HG02763 (cell line): ENCODE results near the gene CCDC148.

Experiments
- ATAC-seq: cut with Tn5 transposase; IDR thresholded peaks from one replicate; pipeline ENCODE4 v1.9.1; 2021; ENCODE audit warnings: mild to moderate bottlenecking, moderate library complexity; ENCODE audit not compliant: unreplicated experiment

Gene CCDC148

DNA sequence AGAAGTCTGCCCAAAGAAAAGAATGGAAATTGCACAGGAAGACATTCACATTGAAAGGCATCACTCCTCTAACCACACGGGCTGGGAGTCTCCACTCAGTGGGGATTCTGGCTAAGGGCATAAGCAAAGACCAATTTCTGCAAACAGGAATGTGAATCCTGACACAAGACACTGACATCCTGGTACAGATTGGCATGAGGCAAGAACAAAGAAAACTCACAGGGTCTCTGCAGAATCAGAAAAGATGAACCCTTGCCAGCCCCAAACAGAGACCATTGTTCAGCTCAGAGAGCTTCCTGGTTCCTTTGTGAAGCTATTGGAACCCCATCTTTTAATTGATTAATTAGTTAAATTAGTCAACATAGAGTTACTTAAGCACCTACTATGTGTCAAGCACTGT lies 272.6 kb downstream of the CCDC148 start:
- ATAC-seq: no peak

DNA sequence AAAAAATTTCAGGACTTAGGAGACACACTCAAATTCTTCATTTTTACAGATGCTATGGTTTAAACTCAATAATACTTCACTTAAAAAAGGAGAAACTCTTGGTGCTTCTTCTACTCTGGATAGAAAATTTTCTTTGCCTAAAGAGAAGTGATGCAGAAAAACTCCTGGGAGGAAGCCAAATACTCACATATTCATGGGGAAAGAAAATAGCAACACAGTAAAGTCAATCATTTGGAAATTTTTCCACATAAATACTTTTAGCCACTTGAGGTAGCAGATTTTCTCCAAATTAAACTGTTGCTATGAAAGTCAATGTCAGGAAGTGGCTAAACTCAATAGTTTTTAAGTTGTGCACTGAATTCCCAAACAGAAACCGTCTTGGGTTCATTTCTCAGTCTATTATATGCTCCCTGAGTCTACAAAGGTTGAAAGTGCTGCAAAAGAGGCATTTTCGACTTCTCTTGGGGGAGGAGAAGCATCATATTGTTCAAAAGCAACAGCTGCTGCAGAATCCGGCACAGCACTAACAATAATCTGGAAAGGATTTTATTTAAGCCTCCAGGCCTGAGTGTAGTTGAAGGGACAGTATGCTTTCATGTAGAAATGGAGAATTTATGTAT lies 273.8 kb downstream of the CCDC148 start:
- no peak for ATAC-seq

DNA sequence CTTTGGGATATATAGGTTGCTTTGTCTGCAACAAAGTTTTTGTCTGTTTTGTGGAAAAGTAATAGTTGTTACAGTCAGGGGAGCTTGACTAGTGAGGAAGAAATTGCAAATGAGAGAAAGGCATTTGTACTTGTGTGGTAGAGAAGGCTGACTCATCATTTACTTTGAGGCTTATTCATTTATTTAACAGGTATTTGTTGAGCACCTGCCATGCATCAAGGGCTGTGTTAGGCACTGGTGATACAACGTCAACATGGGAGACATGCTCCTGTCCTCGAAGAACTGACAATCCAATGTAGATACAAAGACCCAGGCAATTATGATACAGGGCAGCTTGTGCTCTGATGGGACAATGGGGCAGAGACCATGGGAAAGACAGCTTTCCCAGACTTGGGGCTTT lies 275.4 kb downstream of the CCDC148 start:
- no peak for ATAC-seq

DNA sequence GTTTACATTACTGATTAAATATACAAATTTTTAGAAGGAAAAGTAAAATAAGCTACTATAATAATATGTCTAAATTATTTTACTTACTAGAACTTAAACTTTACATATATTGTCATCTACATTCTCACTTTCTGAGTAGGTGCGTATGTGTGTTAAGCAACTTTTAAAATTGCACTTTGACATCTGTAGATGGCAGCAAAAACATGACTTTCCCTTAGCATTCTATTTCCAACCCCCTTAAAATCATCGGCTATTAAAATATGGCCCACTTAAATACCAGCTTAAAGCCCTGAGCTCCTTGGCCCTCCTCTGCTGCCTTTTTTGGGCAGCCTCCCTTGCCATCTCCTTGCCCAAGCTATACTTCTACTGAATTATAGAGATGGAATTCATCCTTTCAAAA lies 276.9 kb downstream of the CCDC148 start:
- ATAC-seq: no peak

DNA sequence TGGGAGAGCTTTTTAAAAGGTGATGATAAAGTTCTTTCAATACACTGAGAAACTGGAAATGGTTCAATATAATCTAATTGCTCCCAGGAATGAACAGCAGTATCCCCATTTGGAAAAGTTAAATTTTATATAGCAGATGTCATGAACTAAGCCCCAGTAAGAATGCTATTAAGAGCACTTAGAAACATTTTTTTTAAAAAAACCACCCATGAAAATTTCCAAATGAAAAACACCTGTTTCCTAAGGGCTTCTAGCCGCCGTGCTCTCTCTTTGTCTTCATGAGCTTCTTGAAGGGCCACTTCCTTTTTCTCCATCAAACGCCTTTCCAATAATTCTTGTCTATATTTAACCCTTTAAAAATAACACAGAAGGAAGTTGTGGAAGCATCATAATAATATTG lies 277.9 kb downstream of the CCDC148 start:
- no peak for ATAC-seq

DNA sequence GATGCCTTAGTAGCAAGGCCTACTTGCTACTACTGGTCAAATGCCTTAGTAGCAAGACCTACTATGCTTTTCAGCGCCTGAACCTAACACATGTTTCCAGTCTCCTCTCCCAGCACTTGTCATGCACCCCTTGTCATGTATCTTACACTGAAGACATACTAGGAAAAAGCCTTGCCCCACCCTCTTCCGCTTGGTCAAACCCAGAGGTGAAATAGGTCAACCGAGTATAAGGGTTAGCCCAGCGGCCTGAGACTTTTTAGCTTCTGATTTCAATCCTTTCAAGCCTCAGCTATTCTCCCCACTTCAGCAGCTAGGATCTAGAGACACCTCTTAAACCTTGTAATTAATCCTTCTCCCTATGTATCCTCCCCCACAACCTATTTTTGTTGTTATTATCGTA lies 281.6 kb downstream of the CCDC148 start:
- no peak for ATAC-seq

DNA sequence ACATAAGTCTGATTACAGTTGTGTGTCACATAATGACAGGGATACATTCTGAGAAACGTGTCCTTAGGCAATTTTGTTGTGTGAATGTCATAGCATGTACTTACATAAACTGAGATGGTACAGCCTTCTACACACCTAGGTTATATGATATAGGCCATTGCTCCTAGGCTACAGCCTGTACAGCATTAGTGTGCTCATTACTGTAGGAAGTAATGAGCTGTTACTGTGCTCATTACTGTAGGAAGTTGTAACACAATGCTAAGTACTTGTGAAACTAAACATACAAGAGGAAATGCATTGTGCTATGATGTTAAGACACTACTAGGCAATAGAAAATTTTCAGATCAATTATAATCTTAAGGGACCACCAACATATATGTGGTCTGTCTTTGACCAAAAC lies 282.1 kb downstream of the CCDC148 start:
- no peak for ATAC-seq

DNA sequence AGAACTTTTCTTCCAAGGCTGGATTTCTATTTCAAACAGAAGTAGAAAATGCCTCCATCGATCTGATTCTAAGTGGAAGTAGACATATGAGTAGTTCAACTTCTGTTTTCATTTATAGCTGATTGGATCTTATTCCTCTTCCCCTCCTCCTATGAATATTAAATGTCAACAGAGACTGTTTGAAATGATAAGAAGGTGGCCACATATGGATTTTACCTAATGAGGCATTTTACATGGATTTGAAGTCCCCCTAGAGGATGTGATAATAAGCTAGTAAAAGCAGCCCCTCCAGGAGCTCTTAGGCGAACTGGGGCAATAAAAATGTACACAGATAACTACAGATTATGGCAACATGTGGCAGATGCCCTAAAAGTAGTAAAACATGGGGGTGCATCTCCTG lies 283.8 kb downstream of the CCDC148 start:
- ATAC-seq: no peak

DNA sequence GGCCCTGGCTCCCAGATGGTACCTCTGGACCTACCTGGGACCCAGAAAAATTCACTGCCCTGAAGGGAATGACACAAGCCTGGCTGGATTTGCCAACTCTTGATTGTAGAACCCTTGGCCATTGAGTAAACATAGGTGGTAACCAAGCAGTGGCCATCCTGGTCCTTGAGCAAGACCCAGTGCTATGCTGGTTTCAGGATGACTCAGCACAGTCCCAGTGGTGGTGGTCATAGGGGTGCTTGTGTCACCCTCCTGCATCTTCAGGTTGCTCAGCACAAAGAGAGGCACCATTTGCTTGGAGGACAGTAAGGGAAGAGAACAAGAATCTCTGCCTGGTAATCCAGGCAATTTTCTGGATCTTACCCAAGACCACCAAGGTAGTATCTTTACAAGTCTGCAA lies 302.0 kb downstream of the CCDC148 start:
- no peak for ATAC-seq

DNA sequence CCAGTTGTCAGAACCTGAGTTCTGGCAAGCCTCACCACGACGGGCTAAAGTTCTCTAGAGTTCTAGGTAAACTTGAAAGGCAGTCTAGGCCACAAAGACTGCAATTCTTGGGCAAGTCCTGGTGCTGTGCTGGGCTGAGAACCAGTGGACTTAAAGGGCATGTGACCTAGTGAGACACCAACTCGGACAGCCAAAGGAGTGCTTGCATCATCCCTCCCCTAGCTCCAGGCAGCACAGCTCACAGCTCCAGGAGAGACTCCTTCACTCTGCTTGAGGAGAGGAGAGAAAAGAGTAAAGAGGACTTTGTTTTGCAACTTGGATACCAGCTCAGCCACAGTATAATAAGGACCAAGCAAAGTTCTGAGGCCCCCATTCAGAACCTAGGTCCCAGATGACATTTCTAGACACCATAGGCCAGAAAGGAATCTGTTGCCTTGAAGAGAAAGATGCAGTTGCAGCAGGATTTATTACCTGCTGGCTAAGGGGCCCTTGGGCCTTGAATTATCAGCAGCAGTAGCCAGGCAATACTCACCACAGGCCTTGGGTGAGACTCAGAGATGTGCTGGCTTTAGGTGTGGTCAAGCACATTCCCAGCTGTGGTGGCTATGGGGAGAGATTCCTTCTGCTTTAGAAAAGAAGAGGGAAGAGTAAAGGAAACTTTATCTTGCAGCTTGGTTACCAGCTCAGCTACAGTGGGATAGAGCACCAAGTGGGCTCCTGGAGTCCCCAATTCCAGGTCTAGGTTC lies 303.1 kb downstream of the CCDC148 start:
- no peak for ATAC-seq

DNA sequence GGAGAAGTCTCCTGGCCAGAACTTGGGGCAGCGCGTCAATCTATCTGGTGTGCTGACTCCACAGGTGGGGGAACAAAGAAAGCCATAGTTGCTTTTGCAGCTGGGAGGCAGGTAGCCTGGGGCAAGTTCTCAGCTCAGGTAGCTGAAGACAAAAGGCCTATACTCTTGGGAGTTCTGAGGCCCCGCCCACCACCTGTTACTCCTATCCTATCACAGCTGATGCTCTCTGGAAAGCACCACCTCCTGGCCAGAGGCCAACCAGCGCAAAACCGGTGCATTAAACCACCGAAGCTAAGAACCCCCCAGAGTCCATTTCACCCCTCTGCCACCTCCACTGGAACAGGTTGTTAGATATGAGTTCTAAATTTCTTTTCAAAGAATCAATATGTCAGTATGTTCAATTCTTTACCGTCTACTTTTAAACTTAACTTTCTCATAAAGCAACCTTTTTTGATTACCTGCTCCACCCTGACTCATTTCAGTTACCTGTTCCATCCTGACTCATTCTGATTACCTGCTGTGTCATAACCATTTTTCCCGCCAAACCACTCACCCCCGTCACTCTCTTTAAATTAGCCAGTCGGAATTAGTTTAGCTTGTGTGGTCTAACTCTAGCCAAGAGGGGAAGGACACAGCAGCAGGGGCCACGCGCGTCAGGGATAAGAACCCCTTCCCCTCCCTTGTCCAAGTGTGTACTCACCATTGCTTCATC lies 311.5 kb downstream of the CCDC148 start:
- no peak for ATAC-seq

DNA sequence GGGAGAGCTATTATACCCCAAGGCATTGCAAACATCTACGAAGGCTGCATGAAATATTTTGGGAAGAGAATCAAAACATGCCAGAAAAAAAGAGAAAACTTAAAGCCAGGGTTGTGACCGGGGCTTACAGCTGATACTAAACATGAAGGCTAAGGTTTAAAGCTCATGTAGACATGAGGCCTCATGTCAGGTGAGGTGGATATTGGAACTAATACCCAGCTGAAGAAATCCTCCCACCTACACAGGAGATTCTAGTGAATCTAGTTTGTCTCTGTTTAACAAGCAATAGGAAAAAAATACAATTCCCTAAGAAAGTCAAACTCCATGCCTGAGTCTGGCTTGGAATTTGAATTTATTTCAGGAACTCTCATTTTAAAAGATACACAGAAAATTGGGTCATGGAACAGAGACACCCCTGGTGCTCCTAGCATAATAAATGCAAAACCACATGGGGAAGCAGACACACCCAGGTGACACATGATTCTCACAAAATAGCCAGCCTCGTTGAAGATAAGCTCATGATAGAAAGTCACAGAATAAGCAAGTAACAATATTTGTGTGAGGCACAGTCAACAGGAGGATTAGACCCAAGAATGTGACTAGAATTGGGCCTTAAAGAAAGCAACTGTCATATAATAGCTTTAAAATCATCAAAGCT lies 312.7 kb downstream of the CCDC148 start:
- no peak for ATAC-seq

DNA sequence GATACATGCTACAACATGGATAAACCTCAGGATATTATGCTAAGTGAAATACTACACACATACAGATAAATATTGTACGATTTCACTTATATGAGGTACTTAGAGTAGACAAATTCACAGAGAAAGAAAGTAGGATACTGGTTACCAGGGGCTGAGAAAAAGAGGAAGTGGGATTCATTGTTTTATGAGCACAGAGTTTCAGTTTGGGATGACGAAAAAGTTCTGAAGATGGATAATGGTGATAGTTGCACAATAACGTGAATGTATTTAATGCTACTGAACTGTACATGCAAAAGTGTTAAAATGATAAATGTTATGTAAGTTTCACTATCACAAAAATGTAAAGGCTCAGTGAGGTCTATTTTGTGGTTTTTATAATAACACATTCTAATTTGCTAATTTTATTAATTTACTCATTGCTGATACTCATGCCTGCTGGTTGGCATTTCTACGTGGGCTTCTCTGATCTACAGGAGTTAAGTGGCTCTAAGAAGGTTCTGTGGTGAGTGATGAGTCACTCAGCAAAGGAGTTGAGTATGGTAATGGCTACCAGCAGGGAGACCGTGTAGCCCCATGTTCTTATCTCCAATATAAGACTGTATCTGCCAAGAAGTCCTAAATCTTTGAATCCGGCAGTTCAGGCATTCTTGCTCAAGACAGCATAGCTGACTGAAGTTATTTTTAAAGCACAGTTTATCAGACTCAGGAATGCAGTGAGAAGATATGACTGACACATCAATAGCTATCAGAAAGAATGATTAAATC lies 313.8 kb downstream of the CCDC148 start:
- peak; percentile 45 for ATAC-seq

DNA sequence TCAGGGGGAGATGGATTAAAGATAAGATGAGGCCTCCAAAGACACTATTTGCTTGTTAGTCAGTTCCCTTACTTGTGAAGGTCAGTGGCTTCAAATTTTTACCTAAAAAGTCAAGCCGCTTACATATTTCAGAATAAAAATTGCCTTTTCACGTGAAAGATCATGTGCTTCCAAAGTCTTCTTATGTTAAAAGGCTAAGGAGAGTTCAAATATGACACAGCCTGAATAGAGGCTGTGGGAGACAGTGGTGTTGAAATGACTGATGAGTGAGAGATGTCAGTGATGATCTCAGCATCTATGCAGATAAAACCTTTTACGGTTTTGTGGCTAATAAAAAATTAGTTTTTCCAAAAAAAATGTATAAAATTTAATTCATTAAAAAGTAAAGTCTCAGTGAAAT lies 314.4 kb downstream of the CCDC148 start:
- no peak for ATAC-seq

DNA sequence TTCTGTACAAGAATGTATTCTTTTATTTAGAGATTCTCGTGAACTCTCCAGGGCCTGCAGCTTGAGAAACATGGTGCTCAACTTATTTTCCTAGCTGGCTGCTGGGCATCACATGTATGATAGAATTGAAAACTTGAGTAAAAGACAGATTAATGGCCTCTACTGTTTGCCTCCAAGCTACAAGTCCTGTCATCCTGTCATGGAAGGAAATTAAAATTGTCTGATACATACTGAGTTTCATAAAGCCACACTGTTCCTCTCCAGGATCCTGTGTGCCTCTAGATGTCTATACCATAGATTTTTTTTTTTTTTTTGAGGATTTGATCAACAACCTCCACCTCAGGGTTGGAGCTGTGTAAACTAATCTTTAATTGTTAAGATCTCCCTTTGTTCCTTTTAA lies 316.4 kb downstream of the CCDC148 start:
- ATAC-seq: no peak

DNA sequence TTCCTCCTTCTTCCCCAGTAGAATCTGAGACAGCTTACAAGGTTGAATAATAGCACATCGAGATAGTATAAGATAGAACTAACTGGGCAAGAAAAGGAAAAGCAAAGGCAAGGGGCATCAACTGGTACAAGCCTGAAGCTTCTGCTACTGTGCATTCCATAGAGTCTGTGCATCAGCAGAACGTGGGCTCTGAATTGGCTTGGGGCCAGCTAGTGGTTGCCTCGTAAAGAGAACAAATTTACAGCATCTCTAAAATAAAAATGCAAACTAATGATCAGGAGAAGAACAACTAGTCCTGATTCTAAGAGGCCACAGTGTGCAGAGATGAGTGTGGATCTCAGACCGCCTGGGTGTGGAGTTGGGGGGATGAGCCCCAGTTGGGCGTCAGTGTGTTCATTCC lies 318.3 kb downstream of the CCDC148 start:
- no peak for ATAC-seq

DNA sequence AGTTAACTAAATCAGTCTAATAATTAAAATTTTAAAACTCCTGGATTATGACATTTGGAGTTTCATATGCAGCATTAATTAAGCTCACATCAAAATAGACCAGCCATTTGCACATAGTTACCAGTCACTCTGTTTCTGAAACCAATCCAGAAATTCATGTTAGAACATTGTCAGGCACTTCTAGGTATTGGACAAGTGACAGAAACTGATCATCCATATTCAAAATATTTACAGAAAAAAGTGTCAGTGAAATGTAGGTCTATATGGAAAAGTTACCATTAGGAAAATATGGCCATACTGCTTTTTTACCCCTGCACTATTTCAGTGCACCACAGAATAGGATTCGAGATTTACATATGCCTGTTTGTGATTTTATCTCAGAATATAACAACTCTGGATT lies 321.5 kb downstream of the CCDC148 start:
- ATAC-seq: no peak

DNA sequence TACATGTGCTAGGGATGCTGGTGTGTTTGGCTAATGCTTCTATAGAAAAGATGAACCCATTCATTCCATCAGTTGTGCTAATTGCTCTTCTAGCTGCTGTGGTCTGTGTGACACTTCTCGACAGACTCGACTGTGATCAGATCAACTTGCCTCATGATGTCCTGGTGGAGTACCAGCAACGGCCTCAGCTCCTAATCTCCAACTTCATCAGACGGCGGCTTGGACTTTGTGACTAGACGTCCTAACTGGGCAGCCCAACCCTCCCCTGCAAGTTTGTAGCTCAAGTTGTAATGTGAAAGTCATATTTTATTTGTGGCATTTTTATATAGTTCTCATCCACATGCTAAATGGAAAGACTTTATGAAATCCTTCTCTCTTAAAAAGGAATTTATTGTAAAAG lies 321.9 kb downstream of the CCDC148 start:
- ATAC-seq: no peak

DNA sequence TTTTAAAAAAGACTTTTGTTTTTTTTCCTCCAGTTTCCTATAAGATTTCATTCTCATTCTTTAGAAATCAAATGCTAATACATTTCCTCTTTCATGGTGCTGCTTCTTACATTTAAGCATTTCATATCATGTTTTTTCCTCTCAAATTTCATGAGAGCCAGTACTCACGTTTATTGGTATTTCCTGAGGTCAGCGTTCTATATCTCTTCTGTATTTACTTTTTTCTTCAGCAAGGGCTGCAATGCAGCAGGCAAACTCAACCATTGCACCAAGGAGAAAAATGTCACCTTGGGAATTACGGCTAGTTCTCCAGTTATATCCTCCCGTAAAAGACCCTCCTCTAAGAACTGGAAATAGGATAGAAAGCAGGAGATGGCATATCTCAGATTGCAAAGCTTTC lies 322.5 kb downstream of the CCDC148 start:
- ATAC-seq: no peak

DNA sequence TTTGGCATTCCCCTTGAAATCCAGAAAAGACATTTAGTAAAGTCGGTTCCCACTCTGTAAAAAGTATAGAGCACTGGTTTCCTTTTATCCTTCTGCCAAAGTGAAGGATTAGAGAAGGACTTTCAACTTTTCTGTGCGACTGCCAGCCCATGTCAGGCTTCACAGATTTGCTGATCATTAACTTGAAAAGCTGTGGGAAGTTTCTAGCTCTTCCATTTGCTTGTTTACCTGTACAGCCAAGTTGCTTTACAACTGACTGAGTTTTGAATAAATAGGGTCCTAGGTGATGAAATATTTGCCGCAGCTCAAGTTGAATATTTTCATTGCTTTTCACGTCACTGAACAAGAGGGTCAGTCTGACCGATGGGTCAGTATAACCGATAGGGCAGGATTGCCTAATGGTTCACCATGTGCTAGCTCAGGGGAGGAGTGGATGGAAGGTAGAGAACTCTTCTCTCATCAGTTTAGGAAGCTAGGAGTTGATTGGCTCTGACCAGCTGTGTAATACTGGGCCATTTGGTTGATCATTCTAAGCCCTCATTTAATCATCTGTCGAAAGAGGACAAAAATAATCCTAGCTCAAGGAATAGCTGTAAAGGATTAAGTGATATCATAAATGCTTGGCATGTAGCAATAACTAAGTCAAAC lies 324.5 kb downstream of the CCDC148 start:
- ATAC-seq: no peak
